Measurements from ENCODE around the gene DDX28.
"Not testable (repeated sequence)": the region's sequence is repeated elsewhere in the genome, so short reads cannot be mapped to it uniquely, and the experiment has no call there.

Gene DDX28

GRCh38 chr16:68059804-68060203, 36.8 kb upstream of the DDX28 start:
- Mint-ChIP-seq H3K36me3 (peaks cover 44% of the 10 kb centered on the region), H3K4me3 (no peak overlapping the region), H3K4me1 (peaks cover 14% of the 10 kb centered on the region), H3K27ac (no peak overlapping the region), H3K9me3 (no peaks in the 10 kb centered on the region), H3K27me3 (no peaks in the 10 kb centered on the region)
- ATAC-seq (ENCODE audit: low read depth) (no peak), DNase-seq (ENCODE audit: low spot score in 2 of 2) (no peak)

- Mint-ChIP-seq H3K27me3 (no peaks in the 10 kb centered on the region), H3K27ac (no peak overlapping the region), H3K9me3 (no peaks in the 10 kb centered on the region), H3K36me3 (peaks cover 46% of the 10 kb centered on the region), H3K4me1 (peaks cover 14% of the 10 kb centered on the region), H3K4me3 (no peak overlapping the region)
- no peak for DNase-seq (ENCODE audit: low spot score in 2 of 2)
- ATAC-seq (ENCODE audit: low read depth), result no peak
These were observed 32.4 kb upstream of the DDX28 start for GRCh38 chr16:68055395-68055794.

- H3K36me3 Mint-ChIP-seq, result peaks cover 35% of the 10 kb centered on the region
- peaks cover 25% of the 10 kb centered on the region for H3K4me1 Mint-ChIP-seq
- no peaks in the 10 kb centered on the region for H3K27me3 Mint-ChIP-seq
- no peak overlapping the region for H3K4me3 Mint-ChIP-seq
- H3K9me3 Mint-ChIP-seq, result no peaks in the 10 kb centered on the region
- H3K27ac Mint-ChIP-seq, result no peak overlapping the region
- DNase-seq (ENCODE audit: low spot score in 2 of 2) (no peak), ATAC-seq (ENCODE audit: low read depth) (no peak)
These were observed 26.4 kb upstream of the DDX28 start for GRCh38 chr16:68049449-68049848.

GRCh38 chr16:68047987-68048386, 25.0 kb upstream of the DDX28 start:
- DNase-seq (ENCODE audit: low spot score in 2 of 2), result no peak
- Mint-ChIP-seq H3K36me3 (peaks cover 31% of the 10 kb centered on the region), H3K4me1 (peaks cover 29% of the 10 kb centered on the region), H3K27ac (peak overlapping the region; percentile 35), H3K4me3 (no peak overlapping the region), H3K27me3 (no peaks in the 10 kb centered on the region), H3K9me3 (no peaks in the 10 kb centered on the region)
- ATAC-seq (ENCODE audit: low read depth), result no peak

GRCh38 chr16:68046106-68046505, 23.1 kb upstream of the DDX28 start:
- peak overlapping the region; percentile 24 for H3K27ac Mint-ChIP-seq
- no peak for DNase-seq (ENCODE audit: low spot score in 2 of 2)
- peaks cover 26% of the 10 kb centered on the region for H3K36me3 Mint-ChIP-seq
- H3K27me3 Mint-ChIP-seq, result no peaks in the 10 kb centered on the region
- peak overlapping the region; percentile 51 for H3K4me3 Mint-ChIP-seq
- H3K9me3 Mint-ChIP-seq, result no peaks in the 10 kb centered on the region
- H3K4me1 Mint-ChIP-seq, result peaks cover 35% of the 10 kb centered on the region
- no peak for ATAC-seq (ENCODE audit: low read depth)

GRCh38 chr16:68041783-68042182, 18.8 kb upstream of the DDX28 start:
- Mint-ChIP-seq H3K4me3 (peak overlapping the region; percentile 34), H3K27ac (no peak overlapping the region), H3K9me3 (no peaks in the 10 kb centered on the region), H3K4me1 (peaks cover 36% of the 10 kb centered on the region), H3K27me3 (no peaks in the 10 kb centered on the region), H3K36me3 (peaks cover 15% of the 10 kb centered on the region)
- ATAC-seq (ENCODE audit: low read depth) (no peak), DNase-seq (ENCODE audit: low spot score in 2 of 2) (no peak)

GRCh38 chr16:68040506-68041288, 17.7 kb upstream of the DDX28 start:
- H3K4me1 Mint-ChIP-seq, result peaks cover 36% of the 10 kb centered on the region
- H3K27me3 Mint-ChIP-seq, result no peaks in the 10 kb centered on the region
- peak overlapping the region; percentile 86 for H3K4me3 Mint-ChIP-seq

GRCh38 chr16:68037841-68038597, 15.0 kb upstream of the DDX28 start:
- peak; percentile 71 for ATAC-seq (ENCODE audit: low read depth)
- H3K4me1 Mint-ChIP-seq, result peaks cover 32% of the 10 kb centered on the region
- H3K27ac Mint-ChIP-seq, result peak overlapping the region; percentile 96

More at GRCh38 chr16:68040506-68041288, 17.7 kb upstream of the DDX28 start:
- H3K9me3 Mint-ChIP-seq, result no peaks in the 10 kb centered on the region
- peaks cover 13% of the 10 kb centered on the region for H3K36me3 Mint-ChIP-seq
- DNase-seq (ENCODE audit: low spot score in 2 of 2) (peak; percentile 91 to 94), ATAC-seq (ENCODE audit: low read depth) (peak; percentile 76)
- peak overlapping the region; percentile 64 for H3K27ac Mint-ChIP-seq

GRCh38 chr16:68035227-68035626, 12.2 kb upstream of the DDX28 start:
- peaks cover 28% of the 10 kb centered on the region for H3K4me1 Mint-ChIP-seq
- peaks cover 10% of the 10 kb centered on the region for H3K36me3 Mint-ChIP-seq
- H3K27ac Mint-ChIP-seq, result no peak overlapping the region
- ATAC-seq (ENCODE audit: low read depth) (no peak), DNase-seq (ENCODE audit: low spot score in 2 of 2) (no peak)
- H3K4me3 Mint-ChIP-seq, result no peak overlapping the region
- H3K27me3 Mint-ChIP-seq, result no peaks in the 10 kb centered on the region
- no peaks in the 10 kb centered on the region for H3K9me3 Mint-ChIP-seq

More at GRCh38 chr16:68037841-68038597, 15.0 kb upstream of the DDX28 start:
- Mint-ChIP-seq H3K9me3 (no peaks in the 10 kb centered on the region), H3K4me3 (peak overlapping the region; percentile 98), H3K27me3 (no peaks in the 10 kb centered on the region), H3K36me3 (peaks cover 11% of the 10 kb centered on the region)
- peak; percentile 35 to 37 for DNase-seq (ENCODE audit: low spot score in 2 of 2)

GRCh38 chr16:68033101-68033500, 10.1 kb upstream of the DDX28 start:
- no peaks in the 10 kb centered on the region for H3K9me3 Mint-ChIP-seq
- H3K27ac Mint-ChIP-seq, result no peak overlapping the region
- H3K36me3 Mint-ChIP-seq, result peaks cover 9% of the 10 kb centered on the region
- peaks cover 20% of the 10 kb centered on the region for H3K4me1 Mint-ChIP-seq
- no peak overlapping the region for H3K4me3 Mint-ChIP-seq
- no peaks in the 10 kb centered on the region for H3K27me3 Mint-ChIP-seq
- no peak for DNase-seq (ENCODE audit: low spot score in 2 of 2)
- ATAC-seq (ENCODE audit: low read depth), result no peak

- no peaks in the 10 kb centered on the region for H3K9me3 Mint-ChIP-seq
- DNase-seq (ENCODE audit: low spot score in 2 of 2) (no peak), ATAC-seq (ENCODE audit: low read depth) (no peak)
- peaks cover 14% of the 10 kb centered on the region for H3K4me1 Mint-ChIP-seq
- H3K4me3 Mint-ChIP-seq, result no peak overlapping the region
- H3K27me3 Mint-ChIP-seq, result no peaks in the 10 kb centered on the region
- H3K27ac Mint-ChIP-seq, result peak overlapping the region; percentile 74
- peaks cover 15% of the 10 kb centered on the region for H3K36me3 Mint-ChIP-seq
These were observed 8.9 kb upstream of the DDX28 start for GRCh38 chr16:68031951-68032350.

GRCh38 chr16:68030108-68030507, 7.1 kb upstream of the DDX28 start:
- not testable (repeated sequence) for H3K4me1 Mint-ChIP-seq; H3K4me3 Mint-ChIP-seq; H3K27me3 Mint-ChIP-seq; H3K27ac Mint-ChIP-seq; ATAC-seq (ENCODE audit: low read depth); DNase-seq (ENCODE audit: low spot score in 2 of 2); H3K9me3 Mint-ChIP-seq
- H3K36me3 Mint-ChIP-seq, result peaks cover 14% of the 10 kb centered on the region

GRCh38 chr16:68028996-68029395, 6.0 kb upstream of the DDX28 start:
- no peak for DNase-seq (ENCODE audit: low spot score in 2 of 2)
- no peaks in the 10 kb centered on the region for H3K9me3 Mint-ChIP-seq
- no peak for ATAC-seq (ENCODE audit: low read depth)
- H3K27me3 Mint-ChIP-seq, result no peaks in the 10 kb centered on the region
- H3K4me1 Mint-ChIP-seq, result peaks cover 7% of the 10 kb centered on the region
- no peak overlapping the region for H3K27ac Mint-ChIP-seq
- H3K36me3 Mint-ChIP-seq, result peaks cover 14% of the 10 kb centered on the region
- H3K4me3 Mint-ChIP-seq, result no peak overlapping the region

GRCh38 chr16:68022278-68022727, 729 bp downstream of the DDX28 start:
- no peak for ATAC-seq (ENCODE audit: low read depth)

More at GRCh38 chr16:68022278-68022727, 729 bp downstream of the DDX28 start:
- Mint-ChIP-seq H3K27me3 (no peaks in the 10 kb centered on the region), H3K4me1 (peaks cover 11% of the 10 kb centered on the region), H3K36me3 (peaks cover 4% of the 10 kb centered on the region), H3K27ac (peak overlapping the region; percentile 90), H3K4me3 (peak overlapping the region; percentile 91), H3K9me3 (no peaks in the 10 kb centered on the region)
- peak in 1 of 2 donors; percentile 15 for DNase-seq (ENCODE audit: low spot score in 2 of 2)
